Measurements from ENCODE around the gene IQGAP2.

Gene IQGAP2

DNA sequence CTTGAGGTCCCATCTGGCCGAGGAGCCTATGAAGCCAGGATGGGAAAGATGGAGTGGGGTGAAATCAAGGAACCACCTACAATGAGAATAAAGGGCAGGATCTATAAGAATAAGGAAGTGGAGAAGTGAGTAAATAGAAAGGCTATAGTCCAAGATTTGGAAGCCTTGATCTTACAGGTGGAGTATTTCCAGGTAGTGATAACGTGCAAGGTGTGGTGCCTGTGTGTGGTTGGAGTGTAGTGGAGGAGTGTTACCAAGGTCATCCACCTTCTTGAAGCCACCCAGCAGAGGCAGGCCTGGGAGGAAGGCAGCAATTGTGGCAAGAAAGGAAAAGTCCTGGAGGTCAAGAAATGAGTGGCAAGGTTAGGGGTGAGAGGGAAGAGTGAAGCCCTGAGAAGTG, 72.9 kb downstream of the IQGAP2 start:
- DNase-seq (ENCODE audit: low read depth): no peak

DNA sequence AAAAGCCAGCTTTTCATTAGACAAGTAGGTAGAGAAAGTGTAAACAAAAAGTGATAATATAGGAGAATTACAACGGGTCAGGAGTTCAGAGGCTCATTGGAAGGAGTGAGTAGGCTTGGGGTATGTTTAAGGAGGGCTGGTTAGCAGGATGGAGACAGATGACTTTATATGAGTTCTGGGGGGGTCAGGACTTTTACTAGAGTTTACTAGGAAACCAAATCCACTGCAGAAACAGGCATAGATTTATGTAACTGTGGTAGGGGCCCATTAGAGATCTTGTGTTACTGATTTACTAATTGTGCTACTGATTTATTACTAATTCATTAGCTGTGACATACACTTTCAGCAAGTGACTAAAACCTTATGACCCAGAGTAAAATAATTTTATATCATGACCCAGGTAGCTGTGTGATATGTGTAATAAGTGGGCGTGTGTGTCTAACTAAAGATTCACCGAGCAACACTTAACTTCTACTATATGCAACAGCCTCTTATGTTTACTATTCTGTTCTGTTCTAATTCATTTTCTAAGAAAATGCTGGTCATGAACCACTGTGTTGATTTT, 73.5 kb downstream of the IQGAP2 start:
- DNase-seq (ENCODE audit: low read depth): no peak

DNA sequence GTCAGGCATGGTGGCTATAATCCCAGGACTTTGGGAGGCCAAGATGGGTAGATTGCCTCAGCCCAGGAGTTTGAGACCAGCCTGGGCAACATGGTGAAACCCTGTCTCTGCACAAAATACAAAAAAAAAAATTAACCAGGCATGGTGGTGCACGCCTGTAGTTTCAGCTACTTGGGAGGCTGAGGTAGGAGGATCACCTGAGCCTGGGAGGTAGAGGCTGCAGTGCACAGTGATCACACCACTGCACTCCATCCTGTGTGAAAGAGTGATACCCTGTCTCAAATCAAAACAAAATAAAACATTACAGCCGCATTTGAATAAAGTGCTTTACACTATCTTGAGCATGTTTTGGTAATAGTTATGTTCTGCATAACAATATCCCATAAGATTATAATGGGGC, 74.0 kb downstream of the IQGAP2 start:
- DNase-seq (ENCODE audit: low read depth): no peak

DNA sequence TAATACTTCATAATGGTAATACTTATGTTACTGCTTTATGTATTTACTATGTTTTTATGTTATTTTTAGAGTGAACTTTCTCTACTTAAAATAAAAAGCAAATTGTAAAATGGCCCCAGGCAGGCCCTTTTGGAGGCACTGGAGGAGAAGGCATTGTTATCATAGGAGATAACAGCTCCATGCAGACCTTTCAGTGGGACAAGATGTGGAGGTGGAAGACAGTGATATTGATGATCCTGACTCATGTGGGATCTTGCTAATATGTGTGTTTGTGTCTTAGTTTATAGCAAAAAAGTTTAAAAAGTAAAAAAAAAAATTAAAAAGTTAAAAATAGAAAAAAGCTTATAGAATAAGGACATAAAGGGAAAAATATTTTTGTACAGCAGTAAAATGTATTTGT, 74.5 kb downstream of the IQGAP2 start:
- no peak for DNase-seq (ENCODE audit: low read depth)

DNA sequence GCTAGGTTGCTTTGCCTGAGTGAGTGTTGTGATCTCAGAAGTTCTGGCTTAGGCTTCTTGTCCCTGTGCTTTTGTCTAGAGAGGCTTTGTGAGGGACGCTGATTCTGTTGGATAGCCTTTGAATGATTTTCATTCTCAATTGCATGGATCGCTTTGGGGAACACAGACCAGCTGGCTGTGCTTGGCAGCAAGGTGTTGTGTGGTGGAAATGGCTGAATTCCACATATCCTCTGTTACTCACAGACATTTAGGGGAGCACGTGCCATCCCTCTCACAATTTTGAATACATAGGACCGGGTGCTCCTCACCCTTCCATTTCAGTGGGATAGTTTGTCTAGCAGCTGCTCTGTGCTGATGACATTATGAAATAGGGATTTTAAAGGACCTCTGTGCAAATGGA, 76.2 kb downstream of the IQGAP2 start:
- no peak for DNase-seq (ENCODE audit: low read depth)

DNA sequence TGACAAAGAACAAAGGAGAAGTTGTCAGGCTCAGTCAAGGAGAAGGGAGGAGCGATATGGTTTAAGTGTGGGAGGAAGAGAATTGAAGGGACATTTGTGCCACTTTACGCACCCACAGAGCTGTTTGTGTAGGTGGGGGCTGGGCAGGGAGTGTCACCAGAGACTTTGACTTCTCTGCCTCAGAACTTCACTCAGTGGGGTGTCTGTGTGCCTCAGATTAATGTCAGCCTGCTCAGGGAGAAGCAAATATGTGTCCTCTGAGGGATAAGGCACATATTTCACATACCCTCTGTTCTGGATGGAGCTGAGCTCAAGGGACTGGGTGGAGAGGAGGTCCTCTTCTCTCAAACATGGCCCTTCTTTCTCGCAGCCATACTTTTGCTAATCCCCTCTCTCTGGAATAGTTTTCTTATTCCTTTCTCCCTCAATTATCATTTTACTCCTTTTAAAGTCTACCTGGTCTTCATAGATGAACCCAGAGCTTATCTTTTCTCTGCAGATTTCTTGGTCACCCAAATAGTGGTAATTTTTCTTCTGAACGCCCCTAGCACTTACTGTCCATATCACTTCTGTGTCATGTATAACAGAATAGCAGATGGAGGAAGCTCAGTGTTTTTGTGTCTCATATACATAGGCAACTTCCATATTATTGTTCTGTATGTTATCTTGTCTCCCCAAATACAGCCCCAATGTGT, 77.0 kb downstream of the IQGAP2 start:
- DNase-seq (ENCODE audit: low read depth): no peak

DNA sequence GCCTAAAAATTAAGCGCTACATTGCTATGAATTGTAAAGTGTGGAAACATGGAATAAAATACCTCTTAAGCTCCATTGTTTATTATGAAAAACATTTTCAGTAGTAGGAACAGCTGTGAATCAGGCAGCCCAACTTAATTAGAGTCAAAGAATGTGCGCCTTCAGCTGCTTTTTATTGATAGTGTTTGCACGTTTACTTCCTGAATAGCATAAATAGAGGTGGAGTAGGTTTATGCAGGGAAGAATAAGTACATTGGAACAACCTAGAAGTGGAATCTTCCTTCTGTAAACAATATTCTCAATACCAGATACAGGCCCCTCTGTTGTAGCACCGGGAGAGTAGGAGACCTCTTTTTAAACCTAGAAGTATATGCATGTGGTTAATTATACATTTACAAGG, 79.9 kb downstream of the IQGAP2 start:
- no peak for DNase-seq (ENCODE audit: low read depth)

DNA sequence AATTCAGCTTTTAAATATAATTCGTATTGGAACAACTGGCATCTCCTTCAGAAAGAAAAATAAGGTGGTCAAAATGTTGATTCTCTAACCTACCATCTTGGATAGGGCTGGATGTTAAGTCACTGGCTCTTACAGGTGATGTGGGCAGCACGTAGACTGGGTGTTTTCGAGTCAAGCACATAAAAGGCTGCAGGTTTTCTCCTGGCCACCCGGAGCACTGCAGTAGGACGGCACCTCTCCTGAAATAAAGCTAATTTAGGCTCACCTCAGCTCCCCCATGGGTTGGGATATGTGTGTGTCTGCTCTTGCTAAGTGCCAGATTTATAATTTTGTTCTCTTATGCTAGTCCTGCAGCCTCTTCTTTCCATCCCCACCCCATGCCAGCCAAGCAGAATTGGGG, 80.3 kb downstream of the IQGAP2 start:
- DNase-seq (ENCODE audit: low read depth): no peak

DNA sequence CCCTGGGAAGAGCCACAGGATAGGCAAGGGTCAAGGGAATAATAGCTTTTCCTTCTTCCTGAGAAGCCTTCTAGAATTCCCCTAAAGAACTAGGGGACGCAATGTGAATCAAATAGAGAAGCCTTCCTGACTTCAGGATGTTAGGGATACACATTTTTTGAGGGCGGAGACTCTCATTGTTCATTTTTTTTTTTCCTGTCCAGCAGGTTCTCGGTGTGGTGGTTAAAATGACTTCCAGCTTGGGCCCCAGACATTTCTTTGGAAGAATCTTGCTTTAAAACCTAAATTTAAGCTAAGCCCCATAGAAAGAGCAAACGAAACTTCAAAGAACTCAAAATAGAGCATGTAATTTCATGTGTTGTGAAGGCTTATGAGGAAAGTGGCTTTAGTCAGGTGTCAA, 80.8 kb downstream of the IQGAP2 start:
- DNase-seq (ENCODE audit: low read depth): no peak

DNA sequence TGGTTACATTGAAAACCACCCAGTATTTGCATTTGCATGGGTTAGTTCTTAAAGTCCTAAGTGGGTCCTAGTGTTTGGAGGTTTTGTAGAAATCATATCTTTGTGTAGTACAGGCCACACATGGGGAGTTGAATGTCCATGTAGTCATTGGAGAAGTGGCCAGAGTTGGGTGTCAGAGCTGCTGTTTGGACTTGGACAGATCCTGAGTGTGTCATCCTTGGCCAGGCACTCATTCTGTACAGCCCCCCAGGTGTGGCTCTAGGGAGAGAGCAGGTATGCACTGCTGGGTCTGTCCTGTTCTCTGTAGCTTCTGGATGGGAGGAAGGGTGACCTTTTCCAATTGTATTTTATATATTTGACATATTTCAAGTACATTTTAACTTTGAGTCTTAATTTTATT, 82.4 kb downstream of the IQGAP2 start:
- DNase-seq (ENCODE audit: low read depth): no peak

DNA sequence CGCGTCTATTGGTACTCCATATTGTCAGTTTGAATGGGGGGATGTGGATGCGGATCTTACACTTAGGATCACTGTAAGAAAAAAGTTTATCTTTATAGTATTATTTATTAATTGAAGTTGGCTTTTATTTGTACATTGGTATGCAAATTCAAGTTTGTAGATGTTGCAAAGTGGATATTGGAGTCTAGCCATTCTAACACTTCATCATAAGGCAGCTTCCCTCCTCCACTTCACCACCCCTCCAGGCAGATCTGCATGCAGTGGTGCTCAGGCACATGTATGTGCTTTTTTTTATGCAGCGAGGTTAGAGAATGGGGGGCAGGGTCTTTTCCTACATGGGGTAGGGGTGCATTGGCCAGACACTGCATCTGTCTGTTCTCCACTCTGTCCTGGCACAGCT, 84.3 kb downstream of the IQGAP2 start:
- DNase-seq (ENCODE audit: low read depth): no peak

DNA sequence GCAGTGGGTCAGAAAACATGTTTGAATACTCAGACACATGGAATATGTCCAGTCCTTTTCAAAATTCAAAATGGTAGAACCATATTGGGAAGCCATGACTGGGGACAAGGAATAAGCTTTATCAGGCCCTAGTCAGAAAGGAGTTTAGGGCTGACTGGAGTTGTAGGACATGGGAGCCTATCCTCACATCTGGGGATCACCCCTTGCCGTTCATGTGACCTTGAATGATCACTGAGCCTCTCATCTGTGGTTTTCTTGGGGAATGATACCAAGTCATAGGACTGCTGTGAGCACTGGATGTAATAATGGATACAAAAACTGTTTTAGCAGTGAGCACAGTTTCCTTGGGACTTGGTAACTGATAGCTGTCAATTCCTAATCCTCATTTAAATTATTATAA, 84.7 kb downstream of the IQGAP2 start:
- DNase-seq (ENCODE audit: low read depth): no peak

DNA sequence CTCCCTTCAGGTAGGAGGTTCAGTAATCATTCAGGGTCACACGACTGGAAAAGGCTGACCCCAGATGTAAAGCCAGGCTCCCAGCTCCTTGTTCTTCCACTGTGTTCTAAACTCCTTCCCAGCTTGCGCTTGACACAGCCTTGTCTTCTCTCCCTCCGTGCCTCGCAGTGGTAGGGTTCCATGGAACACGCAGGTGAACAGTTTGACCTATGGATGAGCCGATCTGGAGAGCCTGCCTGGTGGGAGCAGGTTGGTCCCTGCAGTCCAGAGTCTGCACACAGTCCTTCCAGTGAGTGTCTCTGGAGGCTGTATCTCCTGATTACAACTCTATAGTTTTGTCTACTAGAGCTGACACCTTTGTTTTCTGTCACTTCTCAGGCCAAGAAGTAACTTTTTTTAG, 85.9 kb downstream of the IQGAP2 start:
- no peak for DNase-seq (ENCODE audit: low read depth)

DNA sequence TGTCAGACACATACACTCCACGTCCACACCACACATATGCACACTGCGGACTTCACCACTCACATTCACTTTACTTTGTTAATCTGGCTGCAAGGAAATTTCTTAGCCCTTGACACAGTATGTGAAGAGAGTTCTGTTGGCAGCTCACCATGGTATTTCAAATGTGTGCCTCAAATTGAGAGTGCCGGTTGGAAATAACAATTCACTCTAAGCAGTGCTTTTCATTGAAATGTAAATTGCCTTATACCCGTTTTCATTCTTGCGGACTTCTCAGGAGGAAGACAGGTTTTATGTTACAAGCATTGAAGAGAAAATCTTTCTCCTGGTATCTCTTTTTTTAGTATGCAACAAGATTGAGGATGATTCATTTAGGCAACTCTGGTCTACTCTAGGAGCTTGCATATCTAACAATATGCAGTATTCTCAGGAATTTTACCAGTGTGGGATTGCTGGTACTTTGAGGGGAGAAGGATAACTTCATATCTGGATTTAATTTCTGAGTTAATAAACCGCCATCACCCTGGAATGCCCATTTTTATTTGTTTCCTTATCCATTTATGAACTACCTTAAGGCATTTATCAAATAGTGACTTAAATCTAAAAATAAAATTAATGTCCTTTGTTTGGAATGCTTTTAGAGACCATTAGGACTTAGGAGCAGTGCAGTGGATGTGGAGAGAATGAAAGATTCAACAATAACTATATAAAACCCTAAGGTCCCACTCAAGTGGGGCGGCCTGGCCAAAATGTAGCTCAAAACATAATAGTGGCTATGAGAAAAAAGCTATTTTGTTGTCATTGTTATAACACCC, 87.0 kb downstream of the IQGAP2 start:
- no peak for DNase-seq (ENCODE audit: low read depth)

DNA sequence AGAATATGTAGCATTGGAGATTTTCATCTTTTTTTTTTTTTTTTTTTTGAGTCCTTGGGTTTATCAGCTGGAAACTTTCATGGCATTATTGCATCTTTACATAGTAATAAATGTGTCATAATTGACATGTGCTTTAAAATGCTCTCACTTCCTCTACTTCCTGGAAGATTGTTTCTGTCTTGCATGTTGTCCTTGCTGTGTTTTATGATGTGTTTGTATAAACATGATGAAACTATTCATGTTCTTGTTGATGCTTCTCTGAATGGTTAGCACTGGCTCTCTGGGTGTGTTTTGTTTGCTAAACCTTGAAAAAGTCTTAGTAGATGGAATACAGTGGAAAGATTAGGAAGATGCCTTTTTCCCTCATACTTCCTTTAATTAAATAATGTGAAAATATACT, 87.9 kb downstream of the IQGAP2 start:
- DNase-seq (ENCODE audit: low read depth): no peak

DNA sequence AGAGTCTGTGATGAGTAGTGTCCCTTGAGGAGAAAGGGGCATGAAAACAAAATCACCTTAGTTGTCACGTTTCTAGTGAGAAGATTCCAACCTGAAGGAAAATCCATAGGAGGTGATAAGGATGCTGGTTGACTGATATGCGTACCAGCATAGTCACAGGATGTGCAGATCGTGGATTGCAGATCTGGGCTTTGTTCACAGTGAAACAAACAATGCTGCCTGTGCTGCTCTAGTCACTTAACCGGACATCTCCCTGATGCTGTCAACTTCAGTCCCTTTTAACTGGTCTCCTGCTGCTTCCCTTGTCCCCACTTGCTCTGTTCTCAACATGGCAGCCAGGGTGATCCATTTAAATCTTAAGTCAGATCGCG, 89.7 kb downstream of the IQGAP2 start:
- no peak for DNase-seq (ENCODE audit: low read depth)

DNA sequence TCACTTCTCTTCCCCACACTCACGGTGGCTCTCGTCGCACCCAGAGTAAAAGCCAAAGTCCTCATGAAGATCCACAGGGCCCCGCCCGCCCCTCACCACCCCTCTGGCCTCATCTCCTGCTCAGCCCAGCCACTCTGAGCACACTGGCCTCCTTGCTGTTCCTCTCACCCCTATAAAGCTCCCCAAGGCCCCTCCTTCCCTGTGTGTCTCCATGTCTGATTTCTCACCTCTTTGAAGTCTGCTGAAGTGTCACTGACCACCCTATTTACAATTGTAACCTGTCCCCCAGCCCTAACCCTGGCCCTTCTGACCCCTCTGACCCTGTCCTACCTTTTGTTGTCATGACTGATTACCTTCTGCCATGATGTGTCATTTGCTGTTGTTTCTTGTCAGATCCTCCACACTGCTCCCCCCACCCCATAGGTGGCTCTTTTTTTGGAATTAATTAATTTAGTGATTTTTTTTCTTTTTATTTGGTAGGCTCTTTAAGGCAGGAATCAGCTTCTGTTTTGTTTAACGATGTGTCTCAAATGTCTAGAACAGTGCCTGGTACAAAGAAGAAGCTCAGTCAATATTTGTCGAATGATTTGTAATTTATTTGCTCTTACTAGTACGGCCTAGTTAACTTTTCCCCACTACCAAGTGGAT, 90.2 kb downstream of the IQGAP2 start:
- no peak for DNase-seq (ENCODE audit: low read depth)

DNA sequence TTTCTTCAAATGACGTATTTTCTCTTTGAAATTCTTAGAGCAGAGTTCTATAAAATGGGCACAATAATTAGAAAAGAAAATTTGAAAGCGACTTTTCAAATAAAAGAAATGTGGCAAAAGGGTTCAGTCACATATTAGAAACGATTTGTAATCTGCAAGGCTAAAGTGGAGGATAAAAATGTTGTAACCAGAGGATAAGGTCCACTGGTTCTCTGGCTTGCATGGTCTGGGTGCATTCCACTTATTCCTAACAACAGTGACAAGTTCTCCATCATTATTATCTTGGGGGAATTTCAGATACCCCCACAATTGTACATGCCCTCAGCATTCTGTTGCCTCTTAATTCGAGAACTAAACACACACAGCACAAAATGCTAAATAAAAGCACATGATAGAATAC, 91.1 kb downstream of the IQGAP2 start:
- DNase-seq (ENCODE audit: low read depth): no peak

DNA sequence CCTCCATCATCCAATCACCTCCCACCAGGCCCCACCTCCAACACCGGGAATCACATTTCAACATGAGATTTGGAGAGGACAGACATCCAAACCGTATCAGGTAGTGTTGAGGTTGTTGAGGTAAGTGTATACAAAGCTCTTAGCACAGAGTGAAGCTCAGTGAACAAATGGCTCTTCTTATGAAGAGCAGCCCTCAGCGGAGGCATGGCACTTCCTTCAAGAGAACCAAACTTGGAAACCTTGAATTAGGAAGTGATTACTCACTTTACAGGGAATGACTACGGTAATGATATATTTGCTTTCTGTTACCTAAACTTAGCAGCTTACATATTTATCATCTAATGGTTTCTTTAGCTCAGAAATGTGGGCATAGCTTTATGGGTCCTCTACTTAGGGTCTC, 92.8 kb downstream of the IQGAP2 start:
- no peak for DNase-seq (ENCODE audit: low read depth)

DNA sequence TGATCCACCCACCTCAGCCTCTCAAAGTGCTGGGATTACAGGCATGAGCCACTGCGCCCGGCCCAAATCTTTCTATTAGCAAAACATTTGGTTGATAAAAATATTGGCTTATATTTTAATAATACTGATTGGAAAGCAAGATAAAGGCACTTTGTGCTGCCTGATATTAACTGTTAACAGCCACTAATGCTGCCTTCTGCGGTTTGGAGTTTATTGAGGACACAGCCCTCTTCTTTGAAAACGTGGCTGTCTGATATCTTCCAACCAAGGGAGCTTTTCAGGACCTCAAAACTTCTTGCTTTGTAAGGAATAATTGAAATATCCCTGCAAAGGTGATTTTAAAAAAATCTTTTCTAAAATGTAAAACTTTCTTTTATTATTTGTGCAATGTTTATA, 94.0 kb downstream of the IQGAP2 start:
- no peak for DNase-seq (ENCODE audit: low read depth)

DNA sequence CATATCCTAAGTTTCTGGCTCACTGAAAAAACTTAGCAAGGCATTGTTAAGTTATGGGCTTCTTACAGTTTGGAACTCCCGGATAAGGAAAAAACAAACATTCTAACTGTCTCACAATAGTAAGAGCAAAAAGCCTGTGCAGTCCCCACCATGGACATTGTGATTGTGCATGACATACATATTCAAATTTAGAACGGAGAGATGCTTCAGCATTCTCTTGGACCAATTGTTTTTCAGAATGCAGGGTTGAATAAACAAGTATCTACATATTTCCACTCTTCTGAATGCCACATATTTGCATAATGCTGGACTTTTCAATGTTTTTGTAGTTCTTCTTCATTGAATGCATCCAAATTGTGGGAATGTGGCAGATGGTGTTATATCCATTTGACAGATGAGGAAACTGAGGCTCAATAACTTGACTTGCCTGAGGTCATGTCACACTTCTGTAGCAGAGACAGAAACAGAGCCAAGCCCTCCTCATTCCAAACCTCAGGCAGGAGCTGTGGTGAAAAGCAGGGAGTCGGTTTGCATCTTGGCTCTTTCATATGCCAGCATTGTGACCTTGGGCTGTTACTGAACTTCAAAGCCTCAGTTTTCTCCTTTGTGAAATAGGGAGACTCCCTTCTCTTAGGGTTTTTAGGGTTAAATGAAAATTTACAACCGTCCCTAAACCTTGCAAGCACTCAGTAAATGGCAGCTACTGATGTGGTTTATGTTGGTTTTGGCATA, 95.1 kb downstream of the IQGAP2 start:
- no peak for DNase-seq (ENCODE audit: low read depth)

DNA sequence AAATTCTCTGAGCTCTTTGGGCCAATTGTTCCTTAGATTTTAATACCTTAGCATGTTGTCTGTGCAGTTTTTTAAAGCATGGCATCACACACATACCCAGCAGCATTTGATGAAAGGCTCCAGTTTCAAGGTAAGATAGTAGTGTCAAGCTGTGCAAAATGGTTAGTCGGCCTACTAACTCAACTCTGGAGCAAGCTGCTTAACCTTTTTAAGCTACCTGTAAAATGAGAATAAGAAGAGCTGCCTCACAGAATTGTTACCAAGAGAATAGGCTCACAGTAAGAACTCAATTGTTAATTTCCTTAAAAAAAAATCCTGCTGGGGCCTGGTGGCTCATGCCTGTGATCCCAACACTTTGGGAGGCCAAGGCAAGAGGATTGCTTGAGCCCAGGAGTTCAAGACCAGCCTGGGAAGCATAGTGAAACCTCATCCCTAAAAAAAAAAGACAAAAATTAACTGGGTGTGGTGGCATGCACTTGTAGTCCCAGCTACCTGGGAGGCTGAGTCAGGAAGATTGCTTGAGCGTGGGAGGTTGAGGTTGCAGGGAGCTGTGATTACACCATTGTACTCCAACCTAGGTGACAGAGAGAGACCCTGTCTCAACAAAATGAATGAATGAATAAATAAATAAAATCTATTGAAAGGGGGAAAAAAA, 96.5 kb downstream of the IQGAP2 start:
- DNase-seq (ENCODE audit: low read depth): no peak
